Measurements from ENCODE around the gene TRIM45. TPM values are rescaled to one million over a fixed set of nuclear protein-coding genes. Genes with fewer than 3 reads are reported as not detected.

TRIM45 gene
- total and polyA plus RNA-seq, 8 donors, result 0.29 to 6.8 (median 1.9) TPM; not detected in 1

DNA sequence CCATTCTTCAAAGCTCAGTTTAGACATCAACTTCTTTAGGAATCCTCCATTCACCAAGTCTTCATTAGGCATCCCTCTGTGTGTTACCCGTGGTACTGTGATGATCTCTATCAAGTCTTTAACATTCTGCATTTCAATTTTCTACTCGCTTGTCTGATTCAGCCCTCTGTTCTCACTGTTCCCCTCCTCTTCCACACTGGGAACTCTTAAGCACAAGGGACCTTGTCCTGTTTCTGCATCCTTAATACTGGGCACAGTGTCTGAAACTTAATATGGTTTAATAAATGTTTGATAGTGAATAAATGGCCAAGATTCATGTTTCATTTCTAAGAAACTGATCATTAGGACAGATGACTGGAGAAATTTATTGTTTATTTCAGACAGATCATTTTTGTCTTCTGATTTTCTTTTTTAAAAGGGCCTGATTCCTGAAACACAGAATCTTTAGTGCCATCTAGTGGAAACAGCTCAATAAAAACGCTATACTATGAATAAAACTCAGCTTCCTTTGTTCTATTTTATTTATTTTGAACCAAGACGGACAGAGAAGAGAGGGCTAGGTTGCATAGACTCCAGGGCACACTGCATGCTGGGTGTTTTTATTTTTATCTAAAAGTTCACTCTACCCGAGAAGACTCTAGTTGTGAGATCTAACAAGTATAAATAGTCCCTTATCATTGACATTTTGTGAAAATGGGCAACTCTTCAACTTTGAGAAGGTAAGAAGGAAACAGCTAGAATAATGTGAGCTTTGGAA lies 7.0 kb upstream of the TRIM45 start:
- Histone ChIP-seq H3K36me3 (no peaks in the 10 kb centered on the region), H3K9me3 (no peaks in the 10 kb centered on the region), H3K27ac (peak overlapping the region in 1 of 5 donors; percentile 41), H3K4me1 (peaks cover 0 to 12% (median 11%) of the 10 kb centered on the region in 4 donors), H3K27me3 (no peaks in the 10 kb centered on the region), H3K4me3 (no peak overlapping the region)
- WGBS, 5 donors, result 21 to 28% (median 25%) methylated on average over 5 of the region's 5 CpGs
- intact Hi-C loops (cut with DNase I; ENCODE audit: low total_unique reads), result loop anchor here (5.0 kb wide), 2 partner anchors 61 to 244 kb away; no protein-coding TSS in a partner anchor
- TF ChIP-seq CTCF (IDR thresholded peaks at IDR 0.05) (peak in 4 of 7 experiments; percentile 15 to 53 (median 44)), POLR2A (IDR thresholded peaks at IDR 0.05) (no peak), EP300 (IDR thresholded peaks at IDR 0.05) (no peak)
- DNase-seq, result peak in 1 of 2 donors; percentile 69

- no peak overlapping the region for H3K27ac ChIP-seq
- peaks cover 0 to 12% (median 11%) of the 10 kb centered on the region in 4 donors for H3K4me1 ChIP-seq
- intact Hi-C loops (cut with DNase I; ENCODE audit: low total_unique reads), result loop anchor here (5.0 kb wide), 2 partner anchors 60 to 245 kb away; no protein-coding TSS in a partner anchor
- H3K27me3 ChIP-seq, result no peaks in the 10 kb centered on the region
- TF ChIP-seq POLR2A (IDR thresholded peaks at IDR 0.05) (no peak), EP300 (IDR thresholded peaks at IDR 0.05) (no peak), POLR2AphosphoS5 (IDR thresholded peaks at IDR 0.05) (no peak), CTCF (IDR thresholded peaks at IDR 0.05) (no peak)
- H3K9me3 ChIP-seq, result no peaks in the 10 kb centered on the region
- DNase-seq, result no peak
- no peaks in the 10 kb centered on the region for H3K36me3 ChIP-seq
- no peak overlapping the region for H3K4me3 ChIP-seq
Measured at GRCh38 chr1:117127795-117128194, 6.2 kb upstream of the TRIM45 start.

DNA sequence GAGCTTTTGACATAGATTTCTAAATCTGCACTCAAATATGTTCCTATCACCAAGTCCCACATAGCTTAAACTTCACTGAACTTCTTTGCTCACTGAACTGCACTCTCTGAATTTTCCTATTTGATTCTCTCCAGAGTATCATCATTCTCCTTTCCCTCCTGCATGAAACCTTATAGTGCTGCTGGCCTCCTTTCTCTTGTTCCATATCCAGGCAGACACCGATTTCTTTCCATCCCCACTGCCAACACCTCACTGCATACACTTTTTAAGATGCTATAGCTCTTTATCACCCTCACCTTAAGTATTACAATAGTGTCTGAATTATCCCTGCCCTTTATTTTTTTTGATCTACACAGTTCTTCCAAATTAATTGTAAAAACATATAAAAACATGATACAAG lies 3.1 kb upstream of the TRIM45 start:
- peaks cover 5 to 34% (median 29%) of the 10 kb centered on the region in 4 donors for H3K4me1 ChIP-seq
- H3K27me3 ChIP-seq, result no peaks in the 10 kb centered on the region
- no peak for TF ChIP-seq EP300 (IDR thresholded peaks at IDR 0.05)
- TF ChIP-seq POLR2A (IDR thresholded peaks at IDR 0.05), result no peak
- TF ChIP-seq CTCF (IDR thresholded peaks at IDR 0.05), result no peak
- no peak for TF ChIP-seq POLR2AphosphoS5 (IDR thresholded peaks at IDR 0.05)
- WGBS, 5 donors, result 65 to 93% (median 85%) methylated on average over 1 of the region's 1 CpG
- H3K9me3 ChIP-seq, result no peaks in the 10 kb centered on the region
- H3K4me3 ChIP-seq, result no peak overlapping the region
- intact Hi-C loops (cut with DNase I; ENCODE audit: low total_unique reads), result loop anchor here (5.0 kb wide), 2 partner anchors 57 to 248 kb away; no protein-coding TSS in a partner anchor
- DNase-seq, result no peak
- H3K27ac ChIP-seq, result no peak overlapping the region
- H3K36me3 ChIP-seq, result no peaks in the 10 kb centered on the region

DNA sequence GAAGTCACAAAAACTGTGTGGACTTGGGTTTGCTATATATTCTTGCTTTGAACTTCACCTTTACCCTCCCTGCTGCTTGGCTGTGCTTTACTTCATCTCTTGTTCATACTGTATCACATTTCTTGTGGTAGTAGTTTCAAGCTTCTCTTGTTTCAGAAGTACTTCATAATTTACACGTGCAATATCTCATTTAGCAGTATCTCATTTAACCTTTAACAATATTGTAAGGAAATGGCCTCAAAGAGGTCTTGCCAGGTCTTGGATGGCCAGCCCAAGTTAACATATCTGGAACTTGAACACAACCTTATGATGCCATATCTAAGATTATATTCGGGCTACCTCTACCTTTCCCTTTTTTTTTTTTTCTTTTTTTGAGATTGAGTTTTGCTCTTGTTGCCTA lies 1.7 kb upstream of the TRIM45 start:
- WGBS, 5 donors, result 78 to 93% (median 89%) methylated on average over 2 of the region's 2 CpGs
- no peaks in the 10 kb centered on the region for H3K36me3 ChIP-seq
- intact Hi-C loops (cut with DNase I; ENCODE audit: low total_unique reads), result no loop called here
- DNase-seq, result no peak
- no peaks in the 10 kb centered on the region for H3K27me3 ChIP-seq
- no peaks in the 10 kb centered on the region for H3K9me3 ChIP-seq
- peaks cover 5 to 26% (median 24%) of the 10 kb centered on the region in 4 donors for H3K4me1 ChIP-seq
- TF ChIP-seq POLR2AphosphoS5 (IDR thresholded peaks at IDR 0.05) (no peak), CTCF (IDR thresholded peaks at IDR 0.05) (no peak), EP300 (IDR thresholded peaks at IDR 0.05) (no peak), POLR2A (IDR thresholded peaks at IDR 0.05) (no peak)
- no peak overlapping the region for H3K27ac ChIP-seq
- no peak overlapping the region for H3K4me3 ChIP-seq

Measured in stomach (tissue), 9 donors.